ENCODE measurements around the gene NADK.

The NADK gene

GRCh38 chr1:1780598-1781525, 2.6 kb upstream of the NADK start:
- no peak for TF ChIP-seq CTCF (conservative IDR thresholded peaks at IDR 0.05)
- no peak for TF ChIP-seq ZFX (IDR thresholded peaks at IDR 0.05)
- peak overlapping the region; percentile 97 for H3K27ac ChIP-seq

GRCh38 chr1:1779691-1780597, 1.7 kb upstream of the NADK start:
- peak overlapping the region; percentile 97 for H3K27ac ChIP-seq
- TF ChIP-seq CTCF (conservative IDR thresholded peaks at IDR 0.05) (no peak), ZFX (IDR thresholded peaks at IDR 0.05) (no peak)

GRCh38 chr1:1779320-1779675, 1.0 kb upstream of the NADK start:
- TF ChIP-seq CTCF (conservative IDR thresholded peaks at IDR 0.05) (no peak), ZFX (IDR thresholded peaks at IDR 0.05) (no peak)
- H3K27ac ChIP-seq = peak overlapping the region; percentile 97

- TF ChIP-seq ZFX (IDR thresholded peaks at IDR 0.05) = no peak; the same call in 1 of the 2 replicates
- no peak; the same call in 1 of the 2 replicates for TF ChIP-seq CTCF (conservative IDR thresholded peaks at IDR 0.05)
- H3K27ac ChIP-seq = peak overlapping the region; percentile 97
These were observed 521 bp upstream of the NADK start for GRCh38 chr1:1778663-1779319.

- peak overlapping the region; percentile 97 for H3K27ac ChIP-seq
- TF ChIP-seq ZFX (IDR thresholded peaks at IDR 0.05) = no peak
- TF ChIP-seq CTCF (conservative IDR thresholded peaks at IDR 0.05) = no peak
These were observed 729 bp downstream of the NADK start for GRCh38 chr1:1777583-1777899.

- TF ChIP-seq CTCF (conservative IDR thresholded peaks at IDR 0.05) = no peak
- TF ChIP-seq ZFX (IDR thresholded peaks at IDR 0.05) = no peak
- peak overlapping the region; percentile 97 for H3K27ac ChIP-seq
These were observed 1.3 kb downstream of the NADK start for GRCh38 chr1:1776672-1777582.
